Measurements from ENCODE around the gene CYTH4. TPM values are rescaled to one million over a fixed set of nuclear protein-coding genes. Genes with fewer than 3 reads are reported as not detected.

CYTH4 gene
- total and polyA plus RNA-seq, 10 of the 15 experiments (the other 5 are each of a cell fraction or from before 2014, with no cell fraction given), result 1.5 to 27.3 (median 16.9) TPM

- Histone ChIP-seq H3K9ac (ENCODE audit: control insufficient read depth, insufficient read depth, low read length) (no peak overlapping the region), H3K27ac (ENCODE audit: control insufficient read depth, insufficient read depth) (no peak overlapping the region; the same call in 1 of the 2 replicates), H3K36me3 (ENCODE audit: control insufficient read depth in 2 of 2, insufficient read depth in 2 of 2, low read length in 1 of 2) (no peaks in the 10 kb centered on the region), H3K9me3 (replicated peaks; ENCODE audit: control insufficient read depth, insufficient read depth, low read length) (peaks cover 8% of the 10 kb centered on the region; the same call in 2 of the 3 replicates), H3K4me2 (ENCODE audit: control insufficient read depth, insufficient read depth) (peak overlapping the region; percentile 89), H3K27me3 (replicated peaks in 1 of 2; ENCODE audit: control insufficient read depth in 2 of 2, insufficient read depth in 2 of 2, low read length in 1 of 2) (no peaks in the 10 kb centered on the region), H3K4me3 (peak overlapping the region; percentile 52; the same call in 1 of the 2 replicates), H4K20me1 (ENCODE audit: control insufficient read depth, insufficient read depth) (no peaks in the 10 kb centered on the region), H2AFZ (ENCODE audit: control insufficient read depth, low read depth, low read length) (peak overlapping the region; percentile 5; the same call in 1 of the 2 replicates), H3K4me1 (ENCODE audit: control insufficient read depth, insufficient read depth, low read length) (peaks cover 7% of the 10 kb centered on the region), H3K79me2 (ENCODE audit: control insufficient read depth, insufficient read depth, low read length) (no peaks in the 10 kb centered on the region)
- ChIA-PET SMC1A (ENCODE audit: uncharacterized antibody, unreplicated experiment) (interaction anchor here (1.3 to 4.7 kb wide), 5 partner anchors 16 to 64 kb away, joined by 3 to 65 read pairs (median 18); partner anchors contain the start of gene CYTH4), POLR2A (interaction anchor here (0.6 to 1.8 kb wide), 3 partner anchors 19 to 363 kb away, joined by 4 to 8 read pairs (median 6); no protein-coding TSS in a partner anchor), RAD21 (ENCODE audit: unreplicated experiment) (interaction anchor here (1.1 to 3.0 kb wide), 6 partner anchors 10 to 65 kb away, joined by 3 to 26 read pairs (median 6); no protein-coding TSS in a partner anchor), CTCF (interaction anchor here (1.0 to 10.5 kb wide), 9 partner anchors 8 to 191 kb away, joined by 3 to 181 read pairs (median 9); partner anchors contain the start of gene CYTH4)
- intact Hi-C loops (cut with micrococcal nuclease; ENCODE audit: unreplicated experiment), result loop anchor here (1.0 to 2.0 kb wide), 3 partner anchors 50 to 191 kb away; no protein-coding TSS in a partner anchor
- no peak for ATAC-seq
- BruUV-seq (replicated peaks), result no TSS peak
- TF ChIP-seq MLLT1 (IDR thresholded peaks at IDR 0.05), result peak; percentile 32; the same call in 1 of the 2 replicates
- TF ChIP-seq STAT1 (conservative IDR thresholded peaks at IDR 0.05), result no peak
- in situ Hi-C loops (cut with MboI), result no loop called here
- WGBS (ENCODE audit: insufficient coverage, insufficient replicate concordance, low lambda C conversion rate, missing lambda C conversion rate), result 54% methylated on average over 18 of the region's 18 CpGs
- no peak for DNase-seq (ENCODE audit: low read depth, low spot score)
- FAIRE-seq, result no peak
Observed at GRCh38 chr22:37266581-37267134, 15.7 kb upstream of the CYTH4 start.

All from GM12878 (cell line).